Airway epithelial cell (primary cell): ENCODE data around the gene FBXO5. TPM values are rescaled to one million over a fixed set of nuclear protein-coding genes. Genes with fewer than 3 reads are reported as not detected.

Source experiments
- total RNA-seq: library from RNA; depleted of rRNA; stranded (reverse); fragments of >200 nt; gene quantifications from 2 replicates; pipeline ENCODE4 v1.2.3, GENCODE V29; 2015

The FBXO5 gene, protein sequence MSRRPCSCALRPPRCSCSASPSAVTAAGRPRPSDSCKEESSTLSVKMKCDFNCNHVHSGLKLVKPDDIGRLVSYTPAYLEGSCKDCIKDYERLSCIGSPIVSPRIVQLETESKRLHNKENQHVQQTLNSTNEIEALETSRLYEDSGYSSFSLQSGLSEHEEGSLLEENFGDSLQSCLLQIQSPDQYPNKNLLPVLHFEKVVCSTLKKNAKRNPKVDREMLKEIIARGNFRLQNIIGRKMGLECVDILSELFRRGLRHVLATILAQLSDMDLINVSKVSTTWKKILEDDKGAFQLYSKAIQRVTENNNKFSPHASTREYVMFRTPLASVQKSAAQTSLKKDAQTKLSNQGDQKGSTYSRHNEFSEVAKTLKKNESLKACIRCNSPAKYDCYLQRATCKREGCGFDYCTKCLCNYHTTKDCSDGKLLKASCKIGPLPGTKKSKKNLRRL
- total RNA-seq: 5.7 and 13.2 TPM in 2 replicates

DNA sequence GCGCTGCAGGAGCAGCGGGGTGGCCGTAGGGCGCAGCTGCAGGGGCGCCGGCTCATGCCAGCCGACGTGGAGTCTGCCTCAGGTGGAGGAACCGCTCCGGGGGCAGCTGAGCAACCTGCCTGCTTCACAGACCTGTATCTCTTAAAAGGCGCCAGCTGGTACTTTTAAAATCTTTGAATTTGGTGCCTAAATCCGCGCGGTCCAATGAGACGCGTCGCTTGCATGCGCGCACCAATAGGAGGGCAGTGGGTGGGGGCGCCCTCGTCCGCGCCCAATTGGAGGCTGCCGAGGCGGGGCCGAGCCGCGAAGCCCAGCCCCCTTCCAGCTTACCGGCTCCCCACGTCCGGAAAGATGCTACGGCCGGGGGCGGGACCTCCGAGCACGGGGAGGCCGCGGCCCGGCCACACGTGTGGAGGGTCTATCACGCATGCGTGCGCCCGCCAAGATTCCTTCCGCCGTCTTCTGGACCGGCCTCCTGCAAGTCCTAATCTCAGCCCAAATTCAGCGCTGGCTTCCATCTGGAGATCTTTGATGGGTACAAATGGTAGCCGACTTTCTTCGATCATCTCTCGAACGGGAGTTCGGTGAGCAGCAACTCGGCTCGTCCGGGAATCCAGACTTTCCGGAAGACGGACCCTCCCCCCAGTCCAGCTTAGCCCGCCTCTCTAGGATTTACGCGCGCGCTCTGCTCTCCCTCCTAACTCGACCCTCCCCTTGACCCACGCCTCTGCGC lies at the start of gene FBXO5:
Gene FBXO5, minus strand, starts transcription at position 138 of the 733 bp plus-strand sequence. Its CDS starts 82 bp downstream, at position 56.

DNA sequence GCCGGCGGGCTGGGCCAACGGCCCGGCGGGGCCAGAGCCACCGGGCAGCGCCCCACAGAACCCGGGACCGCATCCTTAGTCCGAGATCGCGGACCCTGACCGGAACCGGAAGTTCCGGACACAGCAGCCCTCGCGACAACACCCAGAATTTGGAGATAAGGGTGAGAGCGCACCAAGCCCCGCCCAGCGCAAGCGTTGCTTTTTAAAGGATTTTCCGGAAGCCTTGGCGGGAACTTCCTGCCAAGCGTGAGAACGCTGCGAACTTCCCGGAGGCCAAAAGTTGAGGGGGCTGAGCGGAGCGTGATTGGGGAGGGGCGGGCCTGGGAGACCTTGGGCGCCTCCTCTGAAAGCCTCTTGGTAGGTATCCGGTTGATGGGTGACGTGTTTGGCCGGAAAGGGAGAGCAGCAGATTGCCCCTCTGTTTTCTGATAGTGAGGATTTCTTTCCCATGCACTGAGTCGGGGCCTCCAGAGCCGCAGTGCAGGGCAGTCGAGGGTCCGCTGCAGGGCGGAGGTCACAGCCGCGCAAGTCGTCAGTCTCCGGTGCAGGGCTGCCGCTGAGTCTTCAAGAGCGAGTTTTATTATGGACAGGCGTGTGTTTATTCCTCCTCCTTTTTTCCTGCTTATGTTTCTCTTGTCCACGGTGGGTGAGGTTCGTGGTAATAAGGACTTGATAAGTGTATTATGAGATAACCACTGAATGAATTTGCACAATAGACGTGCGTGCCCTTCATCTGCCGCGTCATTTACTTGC lies 19.9 kb upstream of the FBXO5 start, which contains the start of gene MTRF1L:
Gene MTRF1L, minus strand, starts transcription at position 97 of the 753 bp plus-strand sequence. Its CDS starts 24 bp downstream, at position 73.

Other genes with a start within 250 kb of the FBXO5 start
- gene VIP, start 232.2 kb downstream of the FBXO5 start, total RNA-seq: not detected in 2 replicates
- 7.6 and 8.7 TPM in 2 replicates for gene MTRF1L, start 19.7 kb upstream of the FBXO5 start, total RNA-seq
- gene RGS17, start 148.2 kb upstream of the FBXO5 start, total RNA-seq: 3.3 and 3.6 TPM in 2 replicates